Endothelial cell of umbilical vein (primary cell): ENCODE data around the gene GUCA1A. TPM values are rescaled to one million over a fixed set of nuclear protein-coding genes. Genes with fewer than 3 reads are reported as not detected.
A peak's percentile ranks its signal among the peaks of the same experiment; 100 is the strongest.
"Not testable (repeated sequence)": the region's sequence is repeated elsewhere in the genome, so short reads cannot be mapped to it uniquely, and the experiment has no call there.

Source experiments
- BruUV-seq: library from RNA; stranded (reverse); fragments of 400-500 nt; replicated peaks from 2 replicates; lab custom pipeline; 2021; lab: Mats Ljungman, UMichigan
- CTCF ChIA-PET: fragments of 300-600, 350-600 bp; sonication (Branson Sonifier 250); formaldehyde crosslinking; loops from one replicate; lab custom pipeline; 2021; ENCODE audit warnings: antibody characterized with exemption, inconsistent platforms; lab: Charles Lee
- POLR2A ChIA-PET: fragments of 300-600, 350-600 bp; sonication (Branson Sonifier 250); formaldehyde crosslinking; loops from one replicate; lab custom pipeline; 2021; ENCODE audit warnings: antibody characterized with exemption, inconsistent platforms; lab: Charles Lee
- DNase-seq: peaks from one replicate; pipeline ENCODE4 v3.0.0-alpha.2; 2011; ENCODE audit warnings: low read depth, low spot score
- FAIRE-seq: peaks from 2 replicates; lab custom pipeline; 2011; peaks lifted over from hg19 to GRCh38; lab: Jason Lieb, UNC
- H2AFZ ChIP-seq: 2 replicates; pipeline ENCODE4 v1.6.0; 2012; ENCODE audit warnings: low read depth, low read length, control low read depth, inconsistent platforms
- H3K27ac ChIP-seq: 2 replicates; pipeline ENCODE4 v1.5.1; 2011; ENCODE audit warnings: low read depth, mild to moderate bottlenecking, control low read depth, low read length, moderate library complexity; ENCODE audit not compliant: insufficient read depth
- H3K27me3 ChIP-seq, 2 experiments: 2 replicates each; pipeline versions ENCODE4 v1.6.0 to v1.6.1; 2011; ENCODE audit warnings: low read length in 2 of 2, mixed read lengths in 1 of 2; ENCODE audit not compliant: control insufficient read depth in 2 of 2, insufficient read depth in 2 of 2
- H3K36me3 ChIP-seq, 2 experiments: 2 replicates in 1 of 2; 3 replicates in 1 of 2; pipeline ENCODE4 v1.5.1; 2011; ENCODE audit warnings: low read length in 2 of 2, mild to moderate bottlenecking in 1 of 2, moderate library complexity in 1 of 2; ENCODE audit not compliant: control insufficient read depth in 2 of 2, insufficient read depth in 2 of 2; ENCODE audit errors: extremely low read depth in 1 of 2
- H3K4me1 ChIP-seq: 3 replicates; pipeline ENCODE4 v1.5.1; 2011; ENCODE audit warnings: mild to moderate bottlenecking, low read length; ENCODE audit not compliant: control insufficient read depth, insufficient read depth; ENCODE audit errors: extremely low read depth
- H3K4me2 ChIP-seq: 2 replicates; pipeline ENCODE4 v1.6.1; 2011; ENCODE audit warnings: low read length, control low read depth, mixed read lengths; ENCODE audit not compliant: insufficient read depth
- H3K4me3 ChIP-seq, 3 experiments: fragments of 200-600 bp in 1 of 3; sonication (generic), shearing (Covaris generic) in 1 of 3; replicated peaks in 1 of 3; 2 replicates each; pipeline ENCODE4 v1.5.1; 2011 to 2016; ENCODE audit warnings: control low read depth in 3 of 3, low read length in 3 of 3, mild to moderate bottlenecking in 2 of 3, inconsistent platforms in 1 of 3, low read depth in 1 of 3, moderate library complexity in 1 of 3; ENCODE audit not compliant: insufficient read depth in 1 of 3
- H3K79me2 ChIP-seq: 2 replicates; pipeline ENCODE4 v1.6.0; 2012; ENCODE audit warnings: low read length, inconsistent platforms; ENCODE audit not compliant: control insufficient read depth, insufficient read depth
- H3K9ac ChIP-seq: replicated peaks from 2 replicates; pipeline ENCODE3; 2011; ENCODE audit warnings: low read length, control low read depth; ENCODE audit not compliant: insufficient read depth; ENCODE audit errors: extremely low read depth
- H3K9me1 ChIP-seq: replicated peaks from 3 replicates; pipeline ENCODE4 v1.6.0; 2011; ENCODE audit warnings: mild to moderate bottlenecking, low read length; ENCODE audit not compliant: control insufficient read depth, insufficient read depth; ENCODE audit errors: extremely low read depth
- H3K9me3 ChIP-seq: replicated peaks from 2 replicates; pipeline ENCODE4 v1.5.1; 2012; ENCODE audit warnings: low read length, inconsistent platforms; ENCODE audit not compliant: control insufficient read depth, insufficient read depth
- H4K20me1 ChIP-seq: replicated peaks from 2 replicates; pipeline ENCODE3; 2011; ENCODE audit warnings: mild to moderate bottlenecking, low read length; ENCODE audit not compliant: control insufficient read depth, insufficient read depth; ENCODE audit errors: extremely low read depth
- EZH2 ChIP-seq: IDR thresholded peaks from 2 replicates; pipeline ENCODE4 v1.6.1; 2012; ENCODE audit warnings: borderline replicate concordance, low read depth, mild to moderate bottlenecking, moderate library complexity, low read length, inconsistent platforms; ENCODE audit not compliant: severe bottlenecking
- FOS ChIP-seq: IDR thresholded peaks from 2 replicates; pipeline ENCODE4 v1.6.1; 2011; ENCODE audit warnings: mild to moderate bottlenecking, low read length, moderate library complexity, borderline replicate concordance; ENCODE audit not compliant: insufficient read depth
- GATA2 ChIP-seq: IDR thresholded peaks from 2 replicates; pipeline ENCODE4 v1.7.0; 2011; ENCODE audit warnings: low read depth, mild to moderate bottlenecking, moderate library complexity, mixed read lengths, low read length; ENCODE audit not compliant: insufficient read length, insufficient read depth
- JUN ChIP-seq: IDR thresholded peaks from 2 replicates; pipeline ENCODE4 v1.6.1; 2011; ENCODE audit warnings: borderline replicate concordance, low read depth; ENCODE audit not compliant: insufficient read length, insufficient read depth
- MYC ChIP-seq: IDR thresholded peaks from one replicate; pipeline ENCODE4 v1.6.1; 2011; ENCODE audit warnings: mild to moderate bottlenecking, low read depth, low read length
- POLR2A ChIP-seq: IDR thresholded peaks from 2 replicates; pipeline ENCODE4 v1.6.1; 2012; ENCODE audit warnings: low read depth, mild to moderate bottlenecking, control low read depth, low read length
- dilution Hi-C: fragments of 300-500 bp; cut with MboI; formaldehyde crosslinking; loops from one replicate; pipeline ENCODE4 v1.15.0; 2019; ENCODE audit warnings: low sequenced_read_pairs; ENCODE audit not compliant: extremely low pct_ligation_motif_present
- intact Hi-C: fragments of 100-400 bp; cut with micrococcal nuclease; formaldehyde crosslinking; loops from one replicate; pipeline ENCODE4 v1.10.0; 2022
- polyA plus RNA-seq, 4 experiments: library from polyadenylated mRNA; depleted of rRNA in 3 of 4; stranded (reverse) in 3 of 4; unstranded in 1 of 4; fragments of >200 nt; gene quantifications; 2 replicates each; pipeline versions ENCODE4 v1.2.1 to v1.2.3, GENCODE V29; 2011 to 2012; ENCODE audit warnings: missing spikeins in 1 of 4
- total RNA-seq: library from RNA; stranded (reverse); gene quantifications from 2 replicates; pipeline ENCODE4 v1.2.3, GENCODE V29; 2021
- TF ChIP-seq, protein P1 (sequence below), 2 donors: IDR thresholded peaks; 1 replicate in 1 of 2; 2 replicates in 1 of 2; pipeline ENCODE4 v1.5.1; 2011; ENCODE audit warnings: low read length in 2 of 2, mild to moderate bottlenecking in 2 of 2, moderate library complexity in 2 of 2, control low read depth in 1 of 2, inconsistent platforms in 1 of 2, low read depth in 1 of 2; ENCODE audit not compliant: insufficient read depth in 1 of 2; ENCODE audit errors: extremely low read depth in 1 of 2
- TF ChIP-seq, protein P2 (sequence below): IDR thresholded peaks from 2 replicates; pipeline ENCODE4 v1.6.1; 2011; ENCODE audit not compliant: insufficient read depth, insufficient read length

The GUCA1A gene
- total and polyA plus RNA-seq, 2 donors (not counting 3 experiments of a cell fraction or from before 2014, with no cell fraction given): 0.04 to 0.22 TPM

DNA sequence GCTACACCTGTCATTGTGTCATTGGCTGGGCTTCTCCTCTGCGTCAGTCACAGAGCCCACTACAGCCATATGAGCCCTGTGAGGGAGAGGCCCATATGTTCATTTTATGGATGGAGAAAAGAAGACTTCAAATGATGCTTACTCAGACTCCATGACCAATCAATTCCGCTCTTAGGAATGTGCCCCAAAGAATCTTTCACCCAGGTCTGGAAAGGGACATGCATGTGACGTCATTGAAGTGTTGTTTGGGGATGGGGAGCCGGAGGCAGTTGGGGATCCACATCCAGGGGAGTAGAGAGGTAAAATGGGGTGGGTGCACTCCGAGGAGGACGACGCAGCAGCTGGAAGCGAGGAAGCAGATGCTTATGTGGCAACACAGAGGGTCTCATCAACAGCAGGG lies 21.1 kb upstream of the GUCA1A start:
- H4K20me1 ChIP-seq: no peaks in the 10 kb centered on the region
- H3K79me2 ChIP-seq: no peaks in the 10 kb centered on the region
- ChIA-PET CTCF (interaction anchor here (0.8 to 1.0 kb wide), 2 partner anchors 15 to 395 kb away, joined by 3 read pairs; no protein-coding TSS in a partner anchor), POLR2A (no interaction called here)
- no peak overlapping the region for H3K4me2 ChIP-seq
- no peaks in the 10 kb centered on the region for H3K36me3 ChIP-seq
- TF ChIP-seq, protein P1, sequence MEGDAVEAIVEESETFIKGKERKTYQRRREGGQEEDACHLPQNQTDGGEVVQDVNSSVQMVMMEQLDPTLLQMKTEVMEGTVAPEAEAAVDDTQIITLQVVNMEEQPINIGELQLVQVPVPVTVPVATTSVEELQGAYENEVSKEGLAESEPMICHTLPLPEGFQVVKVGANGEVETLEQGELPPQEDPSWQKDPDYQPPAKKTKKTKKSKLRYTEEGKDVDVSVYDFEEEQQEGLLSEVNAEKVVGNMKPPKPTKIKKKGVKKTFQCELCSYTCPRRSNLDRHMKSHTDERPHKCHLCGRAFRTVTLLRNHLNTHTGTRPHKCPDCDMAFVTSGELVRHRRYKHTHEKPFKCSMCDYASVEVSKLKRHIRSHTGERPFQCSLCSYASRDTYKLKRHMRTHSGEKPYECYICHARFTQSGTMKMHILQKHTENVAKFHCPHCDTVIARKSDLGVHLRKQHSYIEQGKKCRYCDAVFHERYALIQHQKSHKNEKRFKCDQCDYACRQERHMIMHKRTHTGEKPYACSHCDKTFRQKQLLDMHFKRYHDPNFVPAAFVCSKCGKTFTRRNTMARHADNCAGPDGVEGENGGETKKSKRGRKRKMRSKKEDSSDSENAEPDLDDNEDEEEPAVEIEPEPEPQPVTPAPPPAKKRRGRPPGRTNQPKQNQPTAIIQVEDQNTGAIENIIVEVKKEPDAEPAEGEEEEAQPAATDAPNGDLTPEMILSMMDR (IDR thresholded peaks at IDR 0.05; ENCODE audit: extremely low read depth in 1 of 2, insufficient read depth in 1 of 2, low read depth in 1 of 2, low read length in 2 of 2): no peak
- TF ChIP-seq FOS: no peak
- no peak for TF ChIP-seq JUN
- no peak for TF ChIP-seq GATA2
- TF ChIP-seq EZH2: no peak
- TF ChIP-seq MYC: no peak
- TF ChIP-seq, protein P2, sequence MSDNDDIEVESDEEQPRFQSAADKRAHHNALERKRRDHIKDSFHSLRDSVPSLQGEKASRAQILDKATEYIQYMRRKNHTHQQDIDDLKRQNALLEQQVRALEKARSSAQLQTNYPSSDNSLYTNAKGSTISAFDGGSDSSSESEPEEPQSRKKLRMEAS: no peak
- TF ChIP-seq POLR2A: no peak
- no peaks in the 10 kb centered on the region for H3K4me1 ChIP-seq
- H3K27me3 ChIP-seq: peaks cover 0 to 8% of the 10 kb centered on the region in 2 experiments
- no peak for DNase-seq
- no peaks in the 10 kb centered on the region for H3K9me1 ChIP-seq
- dilution Hi-C loops: no loop called here
- no TSS peak for BruUV-seq
- no peak overlapping the region for H2AFZ ChIP-seq
- no peak overlapping the region for H3K4me3 ChIP-seq
- no peak for FAIRE-seq
- no peak overlapping the region for H3K9ac ChIP-seq
- no peaks in the 10 kb centered on the region for H3K9me3 ChIP-seq
- H3K27ac ChIP-seq: no peak overlapping the region
- intact Hi-C loops: no loop called here

DNA sequence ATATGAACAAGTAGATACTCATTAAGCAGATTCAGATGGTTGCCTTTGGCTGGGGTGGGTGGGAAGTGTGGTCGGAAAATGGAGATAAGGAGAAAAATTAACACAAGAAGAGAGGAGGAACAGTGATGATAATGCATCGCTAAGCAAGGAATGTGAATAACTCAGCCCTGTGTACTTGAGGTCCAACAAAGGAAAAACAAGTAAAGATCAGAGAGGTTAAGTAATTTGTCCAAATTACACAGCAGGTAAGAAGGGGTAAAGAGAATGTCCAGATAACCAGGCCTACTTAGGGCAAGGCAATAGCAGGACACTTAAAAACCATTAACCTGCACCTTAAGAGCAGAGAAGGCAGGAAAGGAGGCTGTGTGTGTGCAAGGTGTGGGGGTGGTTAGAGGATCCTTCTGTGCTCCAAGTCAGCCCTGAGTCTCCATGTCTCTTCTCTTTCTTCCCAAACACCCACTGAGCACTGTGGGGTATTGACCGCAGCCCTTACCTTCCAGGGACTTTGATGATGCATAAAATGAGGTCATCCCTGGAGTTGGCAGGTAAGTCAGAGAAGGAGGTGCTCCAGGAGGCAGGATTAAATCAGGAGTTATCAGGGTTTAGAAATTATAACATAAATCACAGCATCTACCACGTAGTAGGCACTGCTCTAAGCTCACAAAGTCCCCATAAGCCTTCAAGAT lies 20.5 kb upstream of the GUCA1A start:
- dilution Hi-C loops: not testable (repeated sequence)

More for the DNA sequence above, 20.5 kb upstream of the GUCA1A start:
- H3K79me2 ChIP-seq, H3K36me3 ChIP-seq, H4K20me1 ChIP-seq, H3K4me3 ChIP-seq, BruUV-seq, H3K9me1 ChIP-seq, H3K4me1 ChIP-seq, intact Hi-C loops, H2AFZ ChIP-seq, H3K9me3 ChIP-seq, H3K27me3 ChIP-seq, H3K27ac ChIP-seq, POLR2A ChIA-PET, DNase-seq, H3K9ac ChIP-seq, H3K4me2 ChIP-seq: not testable (repeated sequence)
- peak; percentile 8 for FAIRE-seq
- CTCF ChIA-PET: interaction anchor here (1.0 kb wide), 1 partner anchor 49 kb away, joined by 3 read pairs; no protein-coding TSS in a partner anchor
